GM19324 (cell line): ENCODE data around the gene IFNGR1.

ENCODE experiments used
- ATAC-seq: cut with Tn5 transposase; IDR thresholded peaks from one replicate; pipeline ENCODE4 v1.9.1; 2021; ENCODE audit warnings: mild to moderate bottlenecking, moderate library complexity; ENCODE audit not compliant: unreplicated experiment, low FRiP score

The IFNGR1 gene

DNA sequence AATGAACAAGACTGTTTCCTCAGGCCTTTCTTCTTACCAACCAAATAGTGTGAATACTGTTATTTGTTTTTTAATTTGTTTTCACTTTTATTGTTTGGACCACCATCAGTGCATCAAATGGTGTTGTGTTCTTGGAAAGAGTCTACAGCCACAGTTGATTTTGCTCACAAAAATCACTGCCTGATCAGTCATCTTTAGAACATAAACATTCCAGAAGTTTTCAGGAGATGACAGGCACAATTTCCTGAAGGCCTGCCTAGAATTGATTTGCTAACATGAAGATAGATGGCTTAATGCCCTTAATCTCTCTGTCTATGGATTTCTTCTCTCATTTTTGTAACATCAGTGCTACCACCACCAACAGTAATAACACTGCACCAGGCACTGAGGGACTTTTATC lies 59.3 kb downstream of the IFNGR1 start:
- no peak for ATAC-seq

DNA sequence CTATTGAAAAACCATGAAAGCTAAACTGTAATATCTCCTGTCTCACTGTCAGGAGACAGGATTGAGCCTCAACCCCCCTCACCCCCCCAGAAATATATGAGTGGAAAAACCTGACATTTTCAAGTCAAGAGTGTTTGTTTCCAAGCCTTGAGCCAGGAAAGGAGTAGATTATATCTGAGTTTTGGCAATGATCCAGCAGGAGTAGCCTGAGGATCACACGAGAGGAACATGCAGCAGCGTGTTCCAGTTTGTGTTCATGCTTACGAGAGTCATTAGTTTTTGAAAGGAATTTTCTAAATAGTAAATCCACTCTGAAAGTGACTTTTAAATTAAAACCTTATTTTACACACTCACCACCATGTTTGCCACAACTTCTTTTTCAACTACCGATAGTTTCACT lies 61.6 kb downstream of the IFNGR1 start:
- no peak for ATAC-seq

DNA sequence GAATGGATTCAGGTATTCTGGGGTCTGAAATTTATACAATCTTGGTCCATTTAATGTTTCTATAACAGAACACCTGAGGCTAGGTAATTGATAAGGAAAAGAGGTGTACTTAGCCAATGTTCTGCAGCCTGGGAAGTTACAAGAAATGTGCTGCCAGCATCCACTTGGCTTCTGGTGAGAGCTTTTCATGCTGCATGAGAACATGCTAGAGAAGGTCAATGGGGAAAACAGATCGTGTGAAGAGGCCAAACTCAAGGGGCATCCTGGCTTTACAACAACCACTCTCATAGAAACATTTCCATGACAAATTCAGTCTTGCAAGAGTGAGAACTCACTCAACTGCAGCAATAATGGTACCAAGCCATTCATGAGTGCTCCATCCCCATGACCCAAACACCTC lies 62.5 kb downstream of the IFNGR1 start:
- ATAC-seq = no peak

DNA sequence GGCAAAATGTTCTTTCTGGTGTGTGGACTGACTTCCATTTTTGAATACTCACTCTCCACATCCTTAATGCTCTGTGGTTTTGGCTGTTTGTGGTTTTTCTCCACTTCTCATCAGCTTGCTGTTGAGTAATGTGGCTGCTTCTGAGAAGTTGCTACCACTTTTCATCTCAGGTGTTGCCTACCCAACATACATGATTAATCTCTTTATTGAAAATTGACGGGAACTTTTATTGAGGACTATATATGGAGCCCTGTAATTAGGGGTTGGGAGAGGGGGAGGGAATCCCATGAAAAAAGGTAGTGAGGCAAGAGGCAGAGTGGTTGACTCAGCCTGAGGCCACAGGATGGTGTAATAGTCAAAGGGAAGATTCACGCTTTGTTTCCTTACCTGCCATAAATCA lies 63.4 kb downstream of the IFNGR1 start:
- ATAC-seq = no peak

DNA sequence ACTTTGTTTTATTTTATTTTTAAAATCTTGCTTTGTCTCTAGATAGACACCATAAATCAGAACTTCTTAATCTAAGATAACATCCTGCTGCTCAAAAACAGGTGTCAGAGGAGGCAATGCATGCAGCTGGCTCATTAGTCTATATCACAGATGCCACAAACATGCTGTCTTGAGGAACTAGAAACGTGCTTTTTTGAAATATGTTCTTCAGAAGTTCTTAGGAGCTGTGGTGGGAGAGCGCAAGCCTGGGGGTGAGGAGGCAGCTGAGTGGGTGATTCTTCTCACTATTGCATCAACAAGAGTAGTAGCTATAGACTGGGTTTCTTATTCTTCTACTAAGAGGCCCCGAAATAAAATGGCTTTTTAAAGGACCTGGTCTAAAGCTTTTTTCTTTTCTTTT lies 69.1 kb downstream of the IFNGR1 start:
- ATAC-seq = no peak

DNA sequence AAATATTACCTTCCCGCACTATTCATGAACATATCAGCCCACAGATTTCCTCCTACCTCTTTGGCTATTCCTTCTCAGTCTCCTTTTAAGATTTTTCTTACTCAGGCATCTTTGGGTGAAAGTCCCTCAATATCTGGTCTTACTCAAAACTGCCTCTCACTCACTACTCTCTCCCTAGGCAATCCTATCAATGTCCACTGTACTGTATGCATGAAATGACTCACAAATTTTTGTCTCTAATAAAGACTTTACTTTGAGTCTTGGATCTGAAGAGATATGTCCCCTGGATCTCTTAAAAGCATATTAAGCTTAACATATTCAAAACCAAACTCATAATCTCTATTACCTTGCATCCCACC lies 70.2 kb downstream of the IFNGR1 start:
- no peak for ATAC-seq

DNA sequence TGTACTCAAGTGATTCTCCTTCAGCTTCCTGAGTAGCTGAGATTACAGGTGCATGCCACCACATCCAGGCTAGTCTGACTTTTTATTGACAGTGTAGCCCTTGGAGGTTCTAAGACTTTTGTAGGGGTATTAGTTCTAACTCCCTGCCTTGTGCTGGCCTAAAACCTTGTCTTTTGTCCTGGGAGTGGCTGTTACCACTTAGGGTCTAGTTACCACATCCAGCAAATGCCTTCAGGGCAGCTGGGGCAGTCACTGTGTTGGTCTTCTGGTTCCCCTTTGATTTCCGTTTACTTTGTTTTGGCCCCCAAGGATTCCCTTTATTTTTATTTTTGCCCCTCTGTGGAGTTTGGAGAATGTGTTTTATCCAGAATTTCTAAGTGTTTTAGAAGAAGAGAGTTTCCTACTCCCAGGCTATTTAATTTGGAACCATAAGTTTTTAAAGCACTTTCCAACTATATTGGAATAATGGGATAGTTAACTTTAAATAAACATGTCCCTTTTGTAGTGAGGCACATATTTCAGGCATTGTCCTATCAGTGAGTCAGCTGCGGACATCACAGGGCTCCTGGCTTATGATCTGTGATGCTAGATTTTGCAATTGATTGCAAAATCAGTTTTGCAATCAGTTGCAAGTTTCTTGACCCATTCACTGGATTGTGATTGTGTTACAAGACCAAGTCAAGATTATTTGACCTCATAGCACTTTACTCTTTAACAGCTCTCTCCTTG lies 70.7 kb downstream of the IFNGR1 start:
- no peak for ATAC-seq
